HG02943 (cell line): Measurements from ENCODE around the gene LEMD3.

Experiments
- ATAC-seq: cut with Tn5 transposase; IDR thresholded peaks from one replicate; pipeline ENCODE4 v1.9.1; 2021; ENCODE audit warnings: mild to moderate bottlenecking, low read depth, moderate library complexity; ENCODE audit not compliant: unreplicated experiment

LEMD3 gene

DNA sequence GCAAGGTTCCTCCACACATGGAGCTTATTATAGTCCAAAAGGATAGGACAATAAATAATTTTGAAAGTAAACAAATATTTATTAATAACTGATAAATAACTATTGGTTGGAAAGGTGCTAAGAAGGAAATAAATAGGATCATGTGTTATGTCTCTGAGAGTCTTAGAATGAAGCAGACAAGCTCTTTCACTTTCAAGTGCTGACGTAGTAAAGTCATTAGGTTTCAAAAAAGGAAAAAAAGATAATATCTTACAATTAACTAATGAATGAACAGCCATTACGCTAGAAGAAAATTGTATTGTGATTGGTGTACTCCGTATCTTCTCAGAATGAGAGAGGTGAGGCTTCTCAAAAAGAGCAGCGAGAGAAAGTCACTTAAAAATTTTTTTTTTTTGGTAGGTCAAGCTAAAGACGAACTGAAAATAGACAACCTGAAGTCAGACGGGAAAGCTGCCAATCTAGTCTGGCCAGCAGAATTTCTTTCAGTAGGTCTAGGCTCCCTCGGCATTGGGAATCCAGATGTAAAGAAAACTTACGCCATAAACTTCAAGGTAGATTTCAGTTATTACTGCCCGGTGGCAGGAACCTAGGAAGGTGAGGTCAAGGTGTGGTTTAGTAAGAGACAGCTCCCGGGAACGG, 583 bp upstream of the LEMD3 start:
- peak; percentile 3 for ATAC-seq

DNA sequence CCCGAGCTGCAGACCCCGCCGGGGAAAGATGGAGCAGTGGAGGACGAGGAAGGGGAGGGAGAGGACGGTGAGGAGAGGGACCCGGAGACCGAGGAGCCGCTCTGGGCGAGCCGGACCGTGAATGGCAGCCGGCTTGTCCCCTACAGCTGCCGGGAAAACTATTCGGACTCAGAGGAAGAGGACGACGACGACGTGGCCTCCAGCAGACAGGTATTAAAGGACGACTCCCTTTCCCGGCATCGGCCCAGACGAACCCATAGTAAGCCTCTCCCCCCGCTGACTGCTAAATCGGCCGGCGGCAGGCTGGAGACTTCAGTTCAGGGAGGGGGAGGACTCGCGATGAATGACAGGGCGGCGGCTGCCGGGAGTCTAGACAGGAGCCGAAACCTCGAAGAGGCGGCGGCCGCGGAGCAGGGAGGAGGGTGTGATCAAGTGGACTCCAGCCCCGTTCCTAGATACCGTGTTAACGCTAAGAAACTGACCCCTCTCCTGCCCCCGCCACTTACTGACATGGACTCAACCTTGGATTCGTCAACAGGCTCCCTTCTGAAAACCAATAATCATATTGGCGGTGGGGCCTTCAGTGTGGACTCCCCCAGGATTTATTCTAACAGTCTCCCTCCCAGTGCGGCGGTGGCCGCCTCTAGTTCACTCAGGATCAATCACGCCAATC, 962 bp downstream of the LEMD3 start:
- ATAC-seq: peak; percentile 37

DNA sequence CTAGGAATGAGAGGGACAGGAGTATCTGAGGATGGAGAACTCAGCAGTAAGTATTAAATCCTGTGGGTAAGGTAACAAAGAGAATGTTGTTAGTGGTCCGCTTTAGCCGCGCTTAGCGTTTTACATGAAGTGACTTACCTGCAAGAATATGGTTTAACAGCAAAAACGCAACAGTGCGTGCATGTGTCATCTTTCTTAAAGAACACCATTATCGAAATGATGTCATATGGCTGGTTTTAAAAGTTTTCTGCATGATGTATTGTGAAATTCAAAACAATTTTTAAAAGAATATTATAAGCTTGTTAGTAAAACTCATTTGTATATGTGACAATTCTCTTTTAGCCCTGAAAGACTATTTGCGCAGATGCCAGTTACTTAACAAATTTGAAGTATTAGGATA, 1.7 kb downstream of the LEMD3 start:
- no peak for ATAC-seq

DNA sequence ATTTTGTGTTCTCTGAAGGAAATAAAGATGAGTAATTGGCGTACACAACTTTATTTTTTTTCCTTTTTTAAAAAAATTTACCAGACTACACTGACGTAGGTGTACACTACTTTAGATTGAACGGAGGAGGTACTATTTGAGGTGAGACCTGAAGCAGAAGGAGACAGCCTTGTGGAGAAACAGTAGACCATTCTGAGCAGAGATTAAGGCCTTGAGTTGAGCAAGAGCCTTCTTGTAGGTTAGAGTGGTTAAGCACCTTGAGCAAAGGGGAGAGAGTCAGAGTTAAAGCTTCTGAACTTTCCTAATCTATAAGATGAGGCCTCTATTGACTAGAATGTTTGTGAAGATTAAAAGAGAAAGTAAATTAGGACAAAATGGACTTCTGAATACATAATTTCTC, 2.5 kb downstream of the LEMD3 start:
- no peak for ATAC-seq

DNA sequence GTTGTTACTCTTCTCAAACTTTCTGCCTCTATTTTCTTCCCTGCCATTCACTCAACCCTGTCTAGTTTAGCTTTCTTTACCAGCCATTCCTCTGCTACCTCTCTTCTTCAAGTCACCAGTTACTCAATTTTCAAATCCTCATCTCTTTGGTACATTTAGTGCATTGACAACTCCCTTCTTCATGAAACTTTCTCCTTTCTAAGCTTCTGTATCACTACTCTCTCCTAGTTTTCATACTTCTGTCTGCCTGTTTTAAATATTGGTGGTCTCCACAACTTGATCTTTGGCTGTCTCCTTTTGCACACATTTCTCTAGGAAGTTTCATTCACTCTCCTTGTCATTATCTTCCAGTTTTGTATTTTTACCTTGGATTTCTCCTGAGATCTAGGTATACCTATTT, 6.0 kb downstream of the LEMD3 start:
- ATAC-seq: no peak

DNA sequence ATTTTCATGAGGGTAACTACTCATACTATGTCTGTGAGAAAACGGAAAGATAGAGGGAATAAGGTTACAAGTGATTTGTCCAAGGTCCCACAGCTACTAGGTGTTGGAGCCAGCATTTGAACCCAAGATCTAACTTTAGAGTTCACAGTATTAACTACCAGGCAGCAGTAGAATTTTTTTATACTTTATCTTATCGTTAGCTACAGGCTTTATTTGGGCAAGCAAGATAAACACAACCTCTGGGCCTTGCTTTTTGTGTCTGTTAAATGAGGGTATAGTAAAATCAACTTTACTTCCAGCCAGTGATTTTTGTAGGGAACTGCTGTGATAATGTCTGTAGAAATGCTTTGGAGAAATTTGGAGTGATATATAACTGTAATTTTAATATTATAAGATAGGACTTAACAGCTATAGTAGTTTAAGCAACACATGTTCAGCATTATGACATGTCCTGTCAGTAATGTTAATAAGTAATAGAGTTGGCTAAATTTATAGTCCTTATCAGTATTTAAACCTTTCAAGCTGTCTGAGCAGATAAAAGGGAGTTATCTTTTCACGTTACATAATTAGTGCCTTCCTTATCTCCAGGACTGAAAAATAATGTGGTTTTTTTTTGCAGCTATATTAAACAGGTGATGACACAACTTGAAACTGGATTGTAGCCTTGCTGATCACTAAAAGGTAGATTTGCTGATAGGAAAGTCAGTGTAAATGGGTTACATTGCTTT, 12.8 kb downstream of the LEMD3 start:
- ATAC-seq: no peak

DNA sequence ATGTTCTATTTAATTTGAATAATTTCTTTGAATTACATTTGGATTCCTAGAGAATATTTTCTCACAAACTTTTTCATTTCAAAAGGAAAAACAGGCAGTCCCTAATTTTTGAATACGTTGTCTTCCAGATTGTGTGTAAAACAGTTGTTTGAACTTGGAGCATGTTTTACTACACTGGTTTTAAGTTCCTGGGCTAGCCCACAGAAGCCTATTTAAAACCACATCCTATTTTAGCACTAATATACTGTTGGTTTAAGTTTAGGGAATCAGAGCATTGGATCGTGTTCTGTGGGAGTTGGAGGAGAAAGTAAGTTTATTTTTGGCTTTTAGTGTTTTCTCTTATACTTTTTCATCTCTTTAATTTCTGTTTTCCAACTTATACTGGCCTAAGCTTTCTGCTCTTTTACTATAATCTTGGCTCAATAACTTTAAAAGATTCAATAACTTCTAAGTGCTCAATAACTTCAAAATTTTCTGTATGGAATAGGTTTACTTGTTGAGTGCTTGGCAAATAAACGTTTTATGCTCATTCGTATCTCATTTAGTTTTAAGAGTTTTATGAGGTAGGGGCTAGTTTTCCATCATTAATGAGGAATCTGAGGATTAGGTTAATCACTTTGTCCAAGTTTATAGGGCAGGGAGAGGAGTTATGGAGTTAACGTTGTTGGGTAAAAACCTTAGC, 14.9 kb downstream of the LEMD3 start:
- no peak for ATAC-seq

DNA sequence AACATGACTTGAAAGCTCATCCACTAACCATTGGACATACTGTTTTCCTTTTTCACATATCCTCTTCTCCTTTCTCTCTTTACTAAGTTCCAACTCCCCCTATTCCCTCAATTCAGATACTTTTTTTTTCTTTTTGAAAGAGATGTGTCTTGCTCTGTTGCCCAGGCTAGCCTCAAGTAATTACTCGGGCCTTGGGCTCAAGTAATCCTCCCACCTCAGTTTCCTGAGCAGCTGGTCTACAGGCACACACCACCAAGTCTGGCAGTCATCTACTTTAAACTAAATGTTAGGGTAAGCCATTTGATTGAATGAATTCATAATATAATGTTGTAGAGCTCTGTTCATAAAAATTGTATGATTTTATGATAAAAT, 15.5 kb downstream of the LEMD3 start:
- ATAC-seq: no peak

DNA sequence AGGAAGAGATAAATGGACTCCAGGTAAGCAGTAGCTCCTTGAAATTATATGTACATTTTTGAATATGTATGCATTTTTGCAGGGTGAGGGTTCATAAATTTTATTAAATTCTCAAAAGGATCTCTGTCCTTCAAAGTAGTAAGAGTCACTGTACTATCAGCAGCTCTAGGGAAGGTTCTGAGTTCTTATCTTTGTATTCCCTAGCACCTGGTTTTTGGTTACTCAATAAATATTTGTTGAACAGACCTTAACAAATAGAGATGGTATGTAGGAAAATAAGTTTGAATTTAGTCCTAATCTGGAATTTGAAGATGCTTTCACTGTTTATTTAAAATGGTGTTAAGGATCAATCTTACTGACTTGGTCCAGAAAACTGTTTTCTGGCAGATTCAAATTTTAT, 18.3 kb downstream of the LEMD3 start:
- ATAC-seq: no peak

DNA sequence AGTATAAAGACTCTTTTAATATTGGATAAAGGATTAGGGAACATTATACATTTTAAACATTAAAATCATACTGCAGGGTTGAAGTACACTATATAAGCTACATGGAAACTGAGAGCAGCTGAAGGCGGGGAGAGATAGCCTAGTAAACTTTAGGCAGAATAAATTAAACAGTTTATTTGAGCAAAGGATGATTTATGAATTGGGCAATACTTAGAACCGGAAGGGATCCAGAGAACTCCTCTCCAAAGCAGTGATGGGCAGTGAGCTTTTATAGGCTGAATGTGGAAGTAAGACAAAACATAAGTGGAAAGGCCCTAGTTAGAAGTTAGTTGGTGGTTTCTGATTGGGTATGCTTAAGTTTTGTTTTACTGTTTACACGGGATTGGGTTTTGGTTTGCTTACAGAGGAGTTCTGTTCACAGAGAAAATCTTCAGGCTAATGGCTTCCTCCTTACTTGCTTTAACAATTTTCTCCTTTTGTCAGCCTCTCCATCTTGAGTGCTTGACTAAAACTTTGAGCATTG, 18.9 kb downstream of the LEMD3 start:
- no peak for ATAC-seq

DNA sequence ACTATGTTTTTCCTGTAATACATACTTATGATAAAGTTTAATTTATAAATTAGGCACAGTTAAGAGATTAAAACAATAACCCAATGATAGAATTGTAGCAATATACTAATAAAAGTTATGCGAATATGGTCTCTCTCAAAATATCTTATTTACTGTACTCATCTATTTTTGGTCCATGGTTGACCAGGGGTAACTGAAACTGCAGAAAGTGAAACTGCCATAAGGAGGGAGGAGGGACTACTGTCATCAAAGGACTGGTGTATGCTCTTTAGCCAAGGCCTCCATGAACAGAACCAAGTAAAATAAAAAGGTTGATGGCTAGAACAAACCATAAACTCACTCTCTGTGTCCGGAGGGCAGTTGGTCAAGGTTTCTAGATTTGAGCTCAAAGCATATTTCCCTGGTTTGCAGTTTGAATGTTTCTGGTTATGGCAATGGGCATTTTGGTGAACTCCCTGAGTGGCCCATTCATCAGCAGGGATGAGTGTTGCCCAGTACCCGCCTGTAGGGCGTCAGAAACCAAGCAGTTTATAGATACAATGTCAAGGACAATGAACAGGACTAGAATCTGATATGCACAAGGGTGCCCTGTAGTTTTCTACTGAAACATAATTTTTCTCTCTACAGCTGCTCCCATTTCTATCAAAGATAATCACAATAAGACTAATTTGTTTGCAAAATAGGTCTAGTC, 19.8 kb downstream of the LEMD3 start:
- ATAC-seq: peak; percentile 99

DNA sequence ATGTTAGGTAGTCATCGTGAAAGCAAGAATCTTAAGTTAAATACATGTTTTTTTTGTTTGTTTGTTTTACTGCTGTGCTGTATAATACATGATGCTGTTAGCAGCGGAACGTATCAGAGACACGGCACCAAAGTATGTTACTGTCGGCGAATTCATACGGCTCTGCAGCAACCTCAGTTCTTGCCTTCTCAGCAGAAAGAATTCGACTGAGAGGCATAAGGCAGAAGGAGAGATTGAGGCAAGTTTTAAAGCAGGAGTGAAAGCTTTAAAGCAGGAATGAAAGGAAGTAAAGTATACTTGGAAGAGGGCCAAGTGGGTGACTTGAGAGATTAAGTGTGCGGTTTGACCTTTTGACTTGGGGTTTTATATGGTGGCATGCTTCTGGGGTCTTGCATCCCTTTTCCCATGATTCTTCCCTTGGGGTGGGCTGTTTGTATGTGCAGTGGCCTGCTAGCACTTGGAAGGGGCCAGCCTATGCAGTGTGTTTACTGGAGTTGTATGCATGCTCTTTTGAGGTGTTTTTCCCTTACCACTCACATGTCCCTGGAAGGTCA, 23.7 kb downstream of the LEMD3 start:
- no peak for ATAC-seq

DNA sequence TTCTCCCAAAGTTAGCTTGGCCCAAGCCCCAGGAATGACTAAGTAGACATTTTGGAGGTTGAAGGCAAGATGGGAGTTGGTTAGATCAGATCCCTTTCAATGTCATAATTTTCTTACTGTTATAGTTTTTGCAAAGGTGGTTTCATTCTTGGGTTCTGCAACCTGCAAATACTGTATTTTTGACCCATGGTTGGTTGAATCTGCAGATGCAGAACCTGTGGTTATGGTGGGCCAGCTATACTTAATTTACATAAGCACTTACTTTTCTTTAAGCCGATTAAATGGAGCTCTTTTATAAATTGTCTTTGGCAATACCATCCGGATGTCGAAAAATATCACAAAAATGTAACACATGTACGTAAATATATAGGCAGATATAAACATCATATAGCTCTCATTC, 25.6 kb downstream of the LEMD3 start:
- no peak for ATAC-seq

DNA sequence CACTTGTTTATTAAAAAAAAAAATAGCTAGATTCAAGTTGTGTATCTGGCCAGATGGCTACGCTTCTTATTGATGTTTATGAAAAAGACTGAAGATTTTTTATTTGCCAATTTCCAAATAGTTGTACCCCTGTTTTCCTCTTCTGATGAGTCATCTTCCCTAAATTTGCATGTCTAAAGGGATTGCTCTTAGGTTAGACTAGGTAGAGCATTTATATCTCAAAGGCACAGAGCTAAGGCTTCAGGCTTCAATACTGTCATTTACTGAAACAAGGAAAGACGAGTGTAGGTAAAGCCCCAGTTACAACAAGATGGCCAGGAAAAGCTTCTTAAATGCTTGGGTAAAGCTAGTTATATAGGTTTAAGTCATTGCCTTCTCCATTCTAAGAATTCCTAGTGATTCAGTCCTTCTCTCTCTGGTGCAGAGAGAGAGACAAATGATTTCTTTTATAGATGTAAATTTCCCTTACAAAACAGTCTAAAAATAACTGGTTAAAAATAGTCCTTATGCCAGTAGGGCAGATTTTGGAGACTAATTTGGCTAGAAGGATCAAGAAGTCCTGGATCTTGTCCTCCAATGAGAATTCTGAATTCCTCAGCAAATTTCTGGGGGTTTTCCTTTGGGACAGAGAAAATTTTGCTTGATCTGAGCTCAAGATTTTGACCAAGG, 26.1 kb downstream of the LEMD3 start:
- ATAC-seq: no peak

DNA sequence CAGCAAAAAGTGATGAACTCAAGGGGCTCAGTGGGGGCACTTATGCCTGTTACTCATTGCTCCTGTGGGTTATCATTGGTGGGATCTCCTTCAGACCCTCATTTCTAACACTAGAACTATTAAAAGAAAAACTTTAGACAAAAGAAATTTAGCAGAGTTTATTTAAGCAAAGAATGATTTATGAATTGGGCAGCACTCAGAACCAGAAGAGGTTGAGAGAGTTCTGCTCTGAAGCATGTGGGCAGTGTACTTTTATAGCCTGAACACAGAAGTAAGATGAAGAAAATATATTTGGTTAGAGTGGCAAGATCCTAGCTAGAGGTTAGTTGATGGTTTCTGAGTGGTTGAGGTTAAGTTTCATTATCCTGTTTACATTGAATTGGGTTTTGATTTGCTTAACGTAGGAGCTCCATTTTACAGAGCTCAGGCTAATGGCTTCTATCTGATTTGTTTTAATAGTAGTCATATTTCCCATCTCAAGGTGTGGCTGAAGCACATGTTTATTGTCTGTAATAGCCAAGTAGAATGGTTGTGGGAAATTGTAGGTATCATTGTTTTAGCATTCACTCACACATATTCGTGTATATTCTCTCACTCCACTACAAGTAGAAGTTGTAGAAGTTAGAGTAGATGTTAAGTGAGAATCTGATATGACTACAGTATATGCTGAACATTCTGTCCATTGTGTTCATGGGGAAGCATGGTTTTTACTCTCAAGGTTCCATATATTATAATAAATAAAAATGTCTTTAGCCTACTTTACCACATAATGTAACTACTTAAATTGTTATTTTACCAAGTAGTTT, 27.6 kb downstream of the LEMD3 start:
- no peak for ATAC-seq

DNA sequence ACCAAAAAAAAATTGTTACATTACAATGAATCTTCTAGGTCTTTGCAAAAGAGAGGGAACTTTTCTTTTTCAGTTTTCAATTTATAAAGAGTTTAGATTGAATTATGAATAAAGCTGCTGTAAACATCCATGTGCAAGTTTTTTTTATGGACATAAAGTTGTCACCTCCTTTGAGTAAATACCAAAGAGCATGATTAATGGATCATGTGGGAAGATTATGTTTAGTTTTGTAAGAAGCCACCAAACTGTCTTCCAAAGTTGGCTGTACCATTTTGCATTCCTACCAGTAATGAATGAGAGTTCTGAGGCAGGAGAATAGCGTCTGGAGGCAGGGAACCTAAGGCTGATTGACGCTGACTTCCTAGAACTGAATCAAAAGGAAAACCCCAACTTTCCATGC, 30.2 kb downstream of the LEMD3 start:
- no peak for ATAC-seq

DNA sequence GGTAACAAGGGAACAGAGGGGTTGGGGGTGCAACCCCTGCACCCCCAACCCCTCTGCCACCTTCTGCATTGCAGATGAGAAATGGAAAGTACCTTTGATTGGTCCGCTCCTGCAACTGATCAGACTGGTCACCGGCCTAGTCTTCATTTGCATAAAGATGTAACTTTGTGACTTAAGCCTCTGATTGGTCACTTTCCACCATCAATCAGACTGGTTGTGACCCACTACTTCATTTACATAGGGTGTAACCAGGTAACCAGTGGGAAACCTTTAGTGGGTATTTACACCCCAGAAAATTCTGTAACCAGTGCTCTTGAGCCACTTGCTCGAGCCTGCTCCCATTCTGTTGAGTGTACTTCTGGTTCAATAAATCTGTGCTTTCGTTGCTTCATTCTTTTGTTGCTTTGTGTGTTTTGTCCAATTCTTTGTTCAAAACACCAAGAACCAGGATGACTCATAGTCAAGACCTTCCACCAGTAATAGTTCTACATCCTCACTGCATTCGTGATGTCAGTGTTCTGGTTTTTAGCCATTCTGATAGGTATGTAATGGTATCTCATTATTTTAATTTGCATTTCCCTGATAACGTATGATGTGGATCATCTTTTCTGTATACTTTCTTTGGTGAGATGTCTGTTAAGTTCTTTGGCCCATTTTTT, 30.8 kb downstream of the LEMD3 start:
- no peak for ATAC-seq

DNA sequence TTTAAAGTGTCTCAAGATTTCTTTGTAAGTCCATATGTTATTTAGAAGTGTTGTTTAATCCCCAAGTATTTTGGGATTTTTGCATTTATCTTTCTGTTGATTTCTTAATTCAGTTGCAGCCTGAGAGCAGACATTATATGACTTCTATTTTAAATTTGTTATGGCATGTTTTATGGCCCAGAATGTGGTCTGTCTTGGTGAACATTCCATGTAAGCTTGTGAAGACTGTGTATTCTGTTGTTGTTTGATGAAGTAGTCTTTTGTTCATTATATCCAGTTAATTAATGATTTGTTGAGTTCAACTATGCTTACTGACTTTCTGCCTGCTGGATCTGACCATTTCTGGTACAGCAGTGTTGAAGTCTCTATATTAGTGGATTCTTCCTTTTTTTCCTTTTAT, 34.0 kb downstream of the LEMD3 start:
- ATAC-seq: no peak
